GOT3 (cell line): Measurements from ENCODE around the gene PCDH1.
"Not testable (repeated sequence)": the region's sequence is repeated elsewhere in the genome, so short reads cannot be mapped to it uniquely, and the experiment has no call there.

Source experiments
- DNase-seq: peaks from one replicate; lab custom pipeline; 2025; ENCODE audit warnings: mixed read lengths; lab: John Stamatoyannopoulos, UW

PCDH1 gene

DNA sequence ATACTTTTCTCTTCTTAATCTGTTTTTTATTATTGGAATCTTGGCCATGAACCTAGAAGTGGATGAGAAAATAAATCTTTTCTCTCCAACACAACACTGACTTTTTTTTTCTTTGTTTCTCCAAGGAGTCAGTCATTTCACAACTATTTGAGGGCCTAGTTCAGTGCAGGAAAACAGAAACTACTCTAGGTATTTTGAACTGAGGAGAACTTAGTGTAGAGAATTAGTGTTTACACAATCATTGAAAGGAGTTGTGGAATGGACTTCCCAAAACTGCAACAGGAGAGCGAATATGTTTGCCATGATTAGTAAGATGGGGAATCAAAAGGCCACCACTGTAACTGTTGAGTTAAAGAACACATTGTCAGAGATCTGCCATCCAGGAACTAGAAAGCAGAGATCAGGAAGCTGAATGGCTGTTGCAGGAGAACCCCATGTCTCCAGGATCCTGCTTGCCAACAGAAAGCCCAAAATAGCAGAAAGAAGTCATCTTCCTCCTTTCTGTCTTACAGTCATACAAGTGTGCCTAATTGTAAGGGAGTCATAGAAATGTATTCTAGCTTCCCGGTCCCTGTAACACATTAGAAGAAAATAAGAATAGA is 20.3 kb upstream of the PCDH1 start:
- DNase-seq: no peak

DNA sequence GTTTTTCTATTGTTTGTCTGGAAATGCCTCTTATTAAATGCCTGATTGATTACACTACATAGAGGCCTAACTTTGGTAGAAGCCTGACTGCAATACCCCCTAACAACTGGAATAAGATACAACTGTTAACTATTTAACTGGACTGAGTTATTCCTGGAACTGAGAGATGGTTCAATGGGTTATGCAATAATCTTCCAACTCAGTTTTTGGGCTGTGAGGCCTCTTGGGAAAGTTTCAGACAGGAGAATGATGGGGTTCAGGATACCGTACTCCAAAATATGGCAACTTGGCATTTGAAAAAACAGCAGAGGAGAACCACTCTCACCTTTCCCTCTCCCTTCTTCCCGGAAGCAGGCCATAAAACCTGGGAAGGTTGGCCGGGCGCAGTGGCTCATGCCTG is 19.2 kb upstream of the PCDH1 start:
- no peak for DNase-seq

- not testable (repeated sequence) for DNase-seq
Observed at GRCh38 chr5:141890429-141890828, 12.2 kb upstream of the PCDH1 start.

GRCh38 chr5:141889282-141889871 is 11.2 kb upstream of the PCDH1 start:
- no peak for DNase-seq

- DNase-seq: no peak
Observed at GRCh38 chr5:141883892-141884318, 5.7 kb upstream of the PCDH1 start.

DNA sequence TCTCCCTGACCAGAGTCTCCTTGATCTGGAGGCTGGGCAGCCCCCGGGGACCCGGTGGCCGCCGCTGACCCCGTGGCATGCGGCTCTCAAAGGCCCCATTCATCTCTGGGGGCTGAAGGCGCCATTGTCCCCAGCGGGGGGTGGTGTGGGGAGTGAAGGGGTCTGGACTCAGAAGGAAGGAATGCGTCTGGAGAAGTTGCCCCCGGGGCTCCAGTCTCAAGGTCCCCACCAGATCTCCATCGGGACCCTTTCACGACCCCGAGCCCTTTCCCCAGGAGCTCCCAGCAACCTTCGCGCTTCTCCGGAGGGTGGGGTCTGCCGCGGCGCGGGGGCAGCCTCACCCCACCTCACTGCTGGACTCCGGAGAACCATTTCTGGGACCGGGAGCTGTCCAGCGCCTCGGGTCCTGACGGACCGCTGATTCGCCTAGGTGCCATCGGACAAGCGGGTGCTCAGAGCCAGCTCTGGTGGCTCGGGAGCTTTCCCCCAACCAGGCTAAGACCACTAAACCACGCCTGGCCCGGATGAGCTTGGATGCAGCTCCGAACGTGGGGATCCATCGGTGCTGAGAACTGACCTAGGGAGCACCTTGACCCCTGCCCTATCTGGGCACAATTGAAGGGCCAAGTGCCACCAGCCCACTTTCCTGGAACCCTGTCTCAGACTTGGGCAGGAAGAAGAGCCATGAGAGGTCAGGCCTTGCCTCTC is 5.1 kb upstream of the PCDH1 start:
- no peak for DNase-seq

DNA sequence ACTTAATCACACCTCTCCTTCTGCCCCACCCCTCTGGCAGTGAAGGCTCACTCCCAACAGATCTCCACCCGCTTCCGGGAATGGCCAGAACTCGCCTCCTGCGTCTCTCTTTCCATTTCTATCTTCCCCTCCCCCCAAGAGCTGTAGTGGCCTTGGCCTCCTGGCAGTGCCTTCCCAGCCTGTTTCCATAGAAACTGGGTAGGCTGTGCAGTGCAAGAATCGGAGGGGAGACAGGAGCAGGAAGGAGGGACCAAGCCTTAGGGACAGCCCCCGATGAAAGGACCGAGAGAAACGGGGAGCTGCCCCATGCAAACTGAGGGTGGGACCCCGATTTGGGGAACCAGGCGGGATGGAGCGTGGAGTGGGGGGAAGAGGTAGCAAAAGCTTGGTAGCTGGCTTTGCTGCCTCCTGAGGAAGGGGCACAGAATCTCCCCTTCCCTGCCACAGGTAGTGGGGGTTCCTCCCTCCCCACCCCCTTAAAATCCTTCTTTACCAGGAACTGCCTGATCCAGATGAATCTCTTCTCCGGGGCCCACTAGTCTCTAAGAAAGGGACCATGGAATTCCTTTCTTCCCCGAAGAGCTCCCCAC is 4.5 kb upstream of the PCDH1 start:
- no peak for DNase-seq

DNA sequence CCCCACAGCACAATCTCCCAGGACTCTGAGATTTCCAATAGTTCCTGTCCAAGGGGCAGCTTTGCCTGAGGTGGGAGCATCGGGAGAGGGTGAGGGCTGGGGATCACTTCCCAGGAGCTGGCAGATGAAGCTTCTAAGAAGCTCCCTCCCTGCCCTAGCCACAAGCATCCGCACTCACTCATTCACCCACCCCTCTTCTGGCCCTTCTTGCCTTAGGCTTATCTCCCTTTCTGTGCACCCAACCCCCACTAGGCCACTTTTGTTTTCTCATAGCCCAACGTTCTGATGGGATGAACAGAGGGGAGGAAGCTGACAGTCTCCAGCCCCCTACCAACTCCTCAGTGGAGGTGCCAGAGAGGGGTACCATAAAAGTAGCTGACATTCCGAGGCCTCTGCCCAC is 3.7 kb upstream of the PCDH1 start:
- DNase-seq: no peak

- DNase-seq: no peak
Observed at GRCh38 chr5:141880961-141881801, 3.0 kb upstream of the PCDH1 start.

GRCh38 chr5:141879941-141880738 is 1.9 kb upstream of the PCDH1 start:
- DNase-seq: no peak

- no peak for DNase-seq
Observed at GRCh38 chr5:141879426-141879759, 1.2 kb upstream of the PCDH1 start.

DNA sequence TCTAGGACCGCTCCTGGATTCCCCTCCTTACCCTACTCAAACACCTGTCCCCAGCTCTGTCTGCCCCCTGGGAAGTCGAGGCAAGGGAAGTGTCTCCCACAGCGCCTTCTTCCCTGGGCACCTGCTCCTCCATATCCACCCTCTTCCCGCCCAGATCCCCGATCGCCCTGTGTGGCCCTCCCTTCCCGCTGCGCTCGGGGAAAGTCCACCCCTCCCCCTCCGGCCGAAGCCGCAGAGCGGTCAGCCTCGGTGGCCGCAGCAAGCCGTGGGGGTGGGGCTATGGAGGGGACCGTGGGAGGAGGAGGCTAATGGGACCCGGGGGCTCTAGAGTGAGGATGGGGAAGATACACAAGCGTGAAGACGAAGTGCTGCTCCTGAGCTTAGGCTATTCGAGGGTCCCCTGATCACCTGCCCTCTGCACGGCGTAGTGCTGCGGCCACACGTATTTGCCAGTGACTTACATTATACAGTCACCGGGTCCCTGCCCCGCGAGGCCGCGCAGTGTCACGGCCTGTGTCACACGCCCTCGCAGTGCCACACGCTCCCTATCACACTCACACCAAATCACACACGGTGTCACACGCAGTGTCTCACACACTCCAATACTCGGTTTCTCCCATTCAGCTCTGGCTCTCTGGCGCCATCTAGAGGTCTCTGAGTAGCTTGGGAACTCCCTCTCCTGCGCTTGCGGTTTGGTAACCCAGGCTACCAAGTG is 658 bp upstream of the PCDH1 start:
- no peak for DNase-seq

DNA sequence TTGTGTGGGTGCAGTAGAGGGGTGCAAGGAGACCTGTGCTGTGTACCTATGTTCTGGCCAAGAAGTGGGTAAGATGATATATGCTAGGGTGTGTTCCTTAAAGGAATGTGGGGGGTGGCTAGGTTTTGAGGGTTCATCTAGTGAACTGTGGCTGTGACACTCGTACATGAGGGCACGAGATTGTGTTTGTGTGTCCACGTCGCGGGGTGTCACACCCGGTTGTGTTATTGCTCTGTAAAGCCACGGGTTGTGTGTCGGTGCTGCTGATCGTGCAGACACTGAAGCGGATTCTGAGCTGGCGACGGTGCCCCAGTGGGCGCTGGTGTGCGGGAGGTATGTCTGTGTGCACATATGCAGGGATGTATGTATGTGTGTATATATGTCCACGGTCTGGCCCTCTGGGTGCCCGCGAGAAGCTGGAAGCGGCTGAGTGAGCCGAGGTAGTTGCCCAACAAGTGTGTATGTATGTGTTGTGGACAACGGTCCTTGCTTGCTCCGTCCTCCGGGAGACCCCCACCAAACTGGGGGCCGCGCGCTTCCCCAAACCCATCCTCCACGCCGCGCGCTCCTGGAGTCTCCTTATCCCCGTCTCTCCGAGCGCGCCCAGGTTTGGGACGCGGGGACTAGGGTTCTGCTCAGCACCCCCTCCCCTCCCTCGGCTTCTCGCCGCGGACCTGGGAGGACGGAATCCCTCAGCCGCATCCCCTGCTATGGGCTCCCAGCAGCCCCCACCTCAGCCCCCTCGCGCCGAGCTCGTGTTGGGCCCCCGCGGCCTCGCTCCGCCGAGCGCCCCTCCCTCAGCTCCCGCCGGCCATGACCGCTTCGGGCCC is 639 bp downstream of the PCDH1 start:
- no peak for DNase-seq

DNA sequence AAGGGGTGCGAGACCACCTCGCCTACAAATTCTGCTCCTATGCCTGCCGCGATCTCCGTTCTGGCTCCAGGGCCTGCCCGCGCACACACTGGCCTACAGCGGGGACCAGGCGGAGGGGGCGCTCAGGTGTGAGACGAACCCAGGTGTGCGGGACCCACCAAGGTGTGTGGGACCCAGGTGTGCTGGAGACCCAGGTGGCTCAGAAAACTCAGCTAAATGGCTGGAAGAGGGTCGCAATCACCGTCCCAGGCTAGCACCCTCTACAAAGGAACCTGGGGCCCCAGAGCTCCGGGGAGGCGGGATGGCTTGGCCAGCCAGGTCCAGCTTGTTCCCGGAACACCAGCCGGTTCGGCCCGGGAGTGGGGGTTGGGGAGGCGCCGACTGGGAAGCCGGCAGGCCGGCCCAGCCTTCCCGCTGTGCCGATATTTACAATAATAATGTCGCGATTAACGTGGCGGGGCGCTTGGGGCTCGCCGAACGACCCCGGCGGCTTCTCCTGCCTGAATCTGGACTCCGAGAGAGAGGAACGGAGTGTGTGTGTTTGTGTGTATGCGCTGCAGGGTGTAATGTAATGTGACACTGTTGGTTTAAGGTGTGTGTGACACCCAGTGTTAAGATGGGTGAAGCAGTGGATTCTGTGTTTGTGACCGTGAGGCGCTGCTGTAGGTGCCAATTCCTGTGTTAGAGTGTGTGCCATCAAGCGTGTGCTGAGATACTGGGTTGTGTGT is 1.4 kb downstream of the PCDH1 start:
- DNase-seq: no peak

DNA sequence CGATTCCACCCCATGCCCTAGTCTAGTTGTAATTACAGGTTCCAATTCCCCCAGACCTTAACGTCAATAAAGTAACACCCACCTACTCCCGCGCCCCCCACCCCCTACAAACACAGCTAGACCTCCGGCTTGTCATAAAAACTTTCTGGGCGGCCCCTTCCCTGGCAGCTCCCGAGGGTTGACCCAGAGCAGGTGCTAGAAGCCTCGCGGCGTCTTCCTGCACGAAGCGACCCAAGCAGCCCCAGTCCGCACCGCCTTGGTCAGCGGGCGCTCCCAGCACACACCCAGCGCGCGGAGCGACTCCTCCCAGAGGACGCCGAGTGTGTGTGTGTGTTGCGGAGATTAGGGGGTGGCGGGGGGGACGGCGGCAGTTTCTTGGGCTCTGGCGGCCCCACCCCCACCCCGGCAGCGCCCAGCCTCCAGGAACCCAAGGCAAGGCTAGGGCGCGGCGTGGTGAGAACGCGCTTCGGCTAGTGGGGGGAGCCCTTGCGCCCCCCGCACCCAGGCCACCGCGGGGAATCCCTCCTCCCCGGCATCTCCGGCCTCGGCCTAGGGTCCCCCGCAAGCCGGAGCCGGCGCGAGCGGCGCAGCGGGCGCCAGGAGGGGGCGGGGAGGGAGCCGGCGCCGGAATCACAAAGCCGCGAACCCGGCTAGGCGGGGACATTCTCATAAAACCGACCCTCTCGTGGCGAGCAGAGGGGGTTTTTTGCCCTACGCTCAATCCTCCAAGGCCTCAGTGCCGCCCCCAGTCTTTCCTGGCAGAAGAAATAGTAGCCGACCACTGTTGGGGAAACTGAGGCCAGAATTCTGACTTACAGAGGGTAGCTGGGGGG is 2.2 kb downstream of the PCDH1 start:
- DNase-seq: no peak

DNA sequence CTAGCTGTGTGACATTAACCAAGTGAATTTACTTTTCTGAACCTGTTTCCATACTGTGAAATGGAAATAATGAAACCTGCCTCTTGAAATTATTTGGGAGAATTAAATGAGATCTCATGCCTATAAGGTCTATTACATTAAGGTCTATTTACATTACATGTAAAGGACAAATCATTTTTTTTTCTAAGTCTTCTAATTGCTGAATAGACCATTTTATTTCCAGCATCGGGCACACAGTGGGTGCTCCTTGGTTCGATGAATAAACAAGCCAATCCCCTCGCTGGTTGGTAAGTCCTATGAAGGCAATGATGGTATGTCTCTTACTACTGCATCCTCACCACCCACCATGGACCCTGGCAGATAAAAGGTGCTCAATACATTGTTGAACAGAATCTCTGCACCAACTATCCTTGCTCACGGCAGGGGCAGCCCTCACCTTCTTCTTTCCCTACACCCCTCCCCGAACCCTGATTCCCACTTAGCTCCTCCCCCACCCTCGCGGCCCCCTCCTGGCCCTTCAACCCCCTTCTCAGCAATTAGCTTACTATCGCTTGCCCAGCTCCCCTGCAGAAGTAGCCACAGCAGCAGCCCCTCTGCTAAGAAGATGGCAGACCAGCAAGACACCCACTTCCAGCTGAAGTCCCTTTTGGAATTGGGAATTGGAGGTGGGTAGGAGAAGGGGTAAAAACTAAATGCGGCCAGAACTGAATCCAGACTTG is 3.0 kb downstream of the PCDH1 start:
- no peak for DNase-seq

GRCh38 chr5:141874262-141874964 is 3.8 kb downstream of the PCDH1 start:
- DNase-seq: no peak
